GM23338 (cell line): Measurements from ENCODE around the gene F12. TPM values are rescaled to one million over a fixed set of nuclear protein-coding genes. Genes with fewer than 3 reads are reported as not detected.

ENCODE experiments used
- ATAC-seq: fragments of 200-7000 bp; cut with Tn5 transposase; 3 replicates; pipeline ENCODE4 v1.9.1; 2020
- DNase-seq: peaks from one replicate; pipeline ENCODE4 v3.0.0-alpha.2; 2015; ENCODE audit warnings: low spot score
- H2AFZ ChIP-seq: fragments of 200-600 bp; sonication (generic); 2 replicates; pipeline ENCODE4 v1.8.0; 2016; ENCODE audit warnings: antibody characterized with exemption, mild to moderate bottlenecking, moderate library complexity
- H3F3A ChIP-seq: fragments of 200-600 bp; sonication (generic); replicated peaks from 2 replicates; pipeline ENCODE4 v1.8.0; 2017; ENCODE audit warnings: antibody characterized with exemption, mixed run types, low read depth
- H3K27ac ChIP-seq: fragments of 200-600 bp; sonication (generic); 2 replicates; pipeline ENCODE4 v1.6.1; 2016; ENCODE audit warnings: low read depth
- H3K27me3 ChIP-seq: fragments of 200-600 bp; sonication (generic); 2 replicates; pipeline ENCODE4 v1.8.0; 2016; ENCODE audit warnings: mild to moderate bottlenecking, mixed run types, moderate library complexity; ENCODE audit not compliant: insufficient read depth
- H3K36me3 ChIP-seq: fragments of 200-600 bp; sonication (generic); 2 replicates; pipeline ENCODE4 v1.8.0; 2016; ENCODE audit warnings: mild to moderate bottlenecking; ENCODE audit not compliant: insufficient read depth
- H3K4me1 ChIP-seq: fragments of 200-600 bp; sonication (generic); 2 replicates; pipeline ENCODE4 v1.8.0; 2016; ENCODE audit warnings: mild to moderate bottlenecking, moderate library complexity; ENCODE audit not compliant: insufficient read depth
- H3K4me2 ChIP-seq: fragments of 200-600 bp; sonication (generic); 2 replicates; pipeline ENCODE4 v1.7.1; 2017; ENCODE audit warnings: mixed run types
- H3K4me3 ChIP-seq: fragments of 200-600 bp; sonication (generic); 2 replicates; pipeline ENCODE4 v1.6.1; 2016; ENCODE audit warnings: mixed run types
- H3K79me2 ChIP-seq: fragments of 200-600 bp; sonication (generic); replicated peaks from 2 replicates; pipeline ENCODE4 v1.8.0; 2017; ENCODE audit warnings: mild to moderate bottlenecking; ENCODE audit not compliant: insufficient read depth
- H3K9me2 ChIP-seq: fragments of 200-600 bp; sonication (generic); 2 replicates; pipeline ENCODE4 v1.8.0; 2017; ENCODE audit not compliant: insufficient read depth
- H4K20me1 ChIP-seq: fragments of 200-600 bp; sonication (generic); replicated peaks from 2 replicates; pipeline ENCODE4 v1.8.0; 2017; ENCODE audit warnings: mild to moderate bottlenecking; ENCODE audit not compliant: insufficient read depth
- H3K27ac Mint-ChIP-seq: 2 replicates; pipeline ENCODE4 v1.8.0; 2020; ENCODE audit warnings: inconsistent platforms, mild to moderate bottlenecking, moderate library complexity, mixed read lengths
- H3K27me3 Mint-ChIP-seq: 3 replicates; pipeline ENCODE4 v1.8.0; 2022; ENCODE audit warnings: low read depth, mild to moderate bottlenecking, moderate library complexity, mixed read lengths, inconsistent platforms; ENCODE audit not compliant: insufficient read depth, poor library complexity
- H3K36me3 Mint-ChIP-seq: 3 replicates; pipeline ENCODE4 v1.8.0; 2021; ENCODE audit warnings: low read depth, mild to moderate bottlenecking, inconsistent platforms, moderate library complexity, mixed read lengths
- H3K4me1 Mint-ChIP-seq: 3 replicates; pipeline ENCODE4 v1.8.0; 2020; ENCODE audit warnings: mild to moderate bottlenecking, inconsistent platforms, mixed read lengths
- H3K4me3 Mint-ChIP-seq: 3 replicates; pipeline ENCODE4 v1.8.0; 2021; ENCODE audit warnings: moderate library complexity, mild to moderate bottlenecking, inconsistent platforms, mixed read lengths
- H3K9me3 Mint-ChIP-seq: 3 replicates; pipeline ENCODE4 v1.8.0; 2020; ENCODE audit warnings: moderate library complexity, mild to moderate bottlenecking, inconsistent platforms, mixed read lengths
- CREB1 ChIP-seq: fragments of 250-450 bp; sonication (Bioruptor Pico); IDR thresholded peaks from 2 replicates; pipeline ENCODE4 v1.5.0; 2020; ENCODE audit warnings: low read depth, mild to moderate bottlenecking, moderate library complexity
- EZH2phosphoT487 ChIP-seq: fragments of 200-600 bp; sonication (generic); IDR thresholded peaks from one replicate; pipeline ENCODE4 v1.8.1; 2018; ENCODE audit warnings: antibody characterized with exemption; ENCODE audit not compliant: unreplicated experiment
- NANOG ChIP-seq: IDR thresholded peaks from 2 replicates; pipeline ENCODE4 v1.6.1; 2016; ENCODE audit warnings: antibody characterized with exemption, borderline replicate concordance
- POLR2AphosphoS5 ChIP-seq: IDR thresholded peaks from 2 replicates; pipeline ENCODE4 v1.6.1; 2016; ENCODE audit warnings: antibody characterized with exemption, low read depth
- polyA plus RNA-seq: library from polyadenylated mRNA; unstranded; fragments of >200 nt; fragmentation: Nextera tagmentation; extraction: Ambion mirVana; gene quantifications from 2 replicates; pipeline ENCODE4 v1.2.1, GENCODE V29; 2016
- total RNA-seq: library from RNA; depleted of rRNA; stranded (reverse); fragments of >200 nt; shearing (Covaris generic); gene quantifications from 2 replicates; pipeline ENCODE4 v1.2.3, GENCODE V29; 2014
- TF ChIP-seq, protein P1 (sequence below): fragments of 250-450 bp; sonication (Bioruptor Pico); IDR thresholded peaks from 2 replicates; pipeline ENCODE4 v1.5.0; 2020; ENCODE audit warnings: mild to moderate bottlenecking, moderate library complexity

The F12 gene
- total and polyA plus RNA-seq, 2 experiments from 2014 or later = 2.9 to 8.0 TPM

DNA sequence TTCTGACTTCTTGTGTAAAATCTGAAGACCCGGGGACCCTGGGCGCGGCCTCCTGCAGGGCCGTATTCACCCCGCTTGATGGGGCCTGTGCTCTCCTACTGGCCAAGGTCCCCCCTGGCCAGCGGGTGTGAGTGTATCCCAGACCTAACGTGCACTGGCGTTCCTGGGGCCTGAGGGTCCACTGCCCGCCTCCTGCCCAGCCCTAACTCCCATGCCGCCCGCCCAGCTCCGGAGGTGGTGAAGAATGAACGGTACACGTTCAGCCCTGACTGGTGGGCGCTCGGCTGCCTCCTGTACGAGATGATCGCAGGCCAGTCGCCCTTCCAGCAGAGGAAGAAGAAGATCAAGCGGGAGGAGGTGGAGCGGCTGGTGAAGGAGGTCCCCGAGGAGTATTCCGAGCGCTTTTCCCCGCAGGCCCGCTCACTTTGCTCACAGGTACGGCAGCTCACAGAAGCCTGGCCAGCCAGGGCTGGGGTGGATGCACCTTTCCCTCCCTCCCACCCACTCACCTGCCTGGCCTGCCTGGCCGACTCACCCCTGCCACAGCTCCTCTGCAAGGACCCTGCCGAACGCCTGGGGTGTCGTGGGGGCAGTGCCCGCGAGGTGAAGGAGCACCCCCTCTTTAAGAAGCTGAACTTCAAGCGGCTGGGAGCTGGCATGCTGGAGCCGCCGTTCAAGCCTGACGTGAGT is 26.6 kb upstream of the F12 start:
- no peak overlapping the region for H2AFZ ChIP-seq
- H3K27me3 ChIP-seq = no peaks in the 10 kb centered on the region
- no peaks in the 10 kb centered on the region for H3K79me2 ChIP-seq
- DNase-seq (no peak), ATAC-seq (no peak)
- no peak for TF ChIP-seq EZH2phosphoT487
- peaks cover 3% of the 10 kb centered on the region; the same call in 1 of the 2 replicates for H3K36me3 ChIP-seq
- H3K4me2 ChIP-seq = no peak overlapping the region
- H3K4me1 ChIP-seq = 0 out of 2 replicates have a peak, but pooled peaks cover 3% of the 10 kb centered on the region
- Mint-ChIP-seq H3K4me3 (no peak overlapping the region), H3K27me3 (peaks cover 7% of the 10 kb centered on the region), H3K9me3 (peaks cover 4% of the 10 kb centered on the region; the same call in 1 of the 3 replicates), H3K27ac (no peak overlapping the region), H3K36me3 (peaks cover 58% of the 10 kb centered on the region), H3K4me1 (peaks cover 9% of the 10 kb centered on the region)
- H3K27ac ChIP-seq = no peak overlapping the region
- no peak overlapping the region for H3K4me3 ChIP-seq
- H3K9me2 ChIP-seq = no peaks in the 10 kb centered on the region
- H3F3A ChIP-seq = peaks cover 7% of the 10 kb centered on the region; the same call in 1 of the 2 replicates
- H4K20me1 ChIP-seq = no peaks in the 10 kb centered on the region

DNA sequence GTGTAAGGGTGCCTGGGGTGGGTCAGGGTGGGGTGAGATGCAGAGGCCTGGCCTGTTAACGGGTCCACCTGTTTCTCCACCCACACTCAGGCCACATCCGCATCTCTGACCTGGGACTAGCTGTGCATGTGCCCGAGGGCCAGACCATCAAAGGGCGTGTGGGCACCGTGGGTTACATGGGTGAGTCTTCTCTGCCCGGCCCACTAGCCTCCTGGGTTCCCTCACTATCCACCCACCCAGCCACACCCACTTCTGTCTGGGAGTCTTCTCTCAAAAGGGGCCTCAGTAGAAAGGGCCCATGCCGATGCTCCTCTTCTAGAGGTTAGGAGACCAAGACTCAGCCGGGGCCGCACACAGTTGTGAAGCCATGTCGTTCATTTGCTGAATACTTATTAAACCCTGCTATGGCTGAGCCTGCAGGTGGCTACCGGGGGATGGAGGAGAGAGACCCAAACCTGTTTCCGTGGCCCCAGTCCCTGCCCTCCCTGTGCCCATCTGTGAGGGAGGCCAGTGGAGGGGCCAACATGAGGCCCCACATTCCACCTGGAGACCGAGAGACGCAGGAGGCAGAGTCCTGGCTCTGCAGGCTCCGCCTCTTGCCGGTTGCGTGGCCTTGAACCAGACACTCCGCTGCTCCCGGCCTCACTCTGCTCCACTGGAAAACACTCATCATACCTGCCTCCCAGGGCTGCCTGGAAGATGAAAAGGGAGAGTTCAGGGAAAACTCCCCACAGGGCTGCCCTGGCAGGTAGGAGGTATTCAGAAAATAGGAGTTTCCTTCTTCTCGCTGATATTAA is 25.8 kb upstream of the F12 start:
- no peak for DNase-seq
- Histone ChIP-seq H3K4me1 (0 out of 2 replicates have a peak, but pooled peaks cover 3% of the 10 kb centered on the region), H3K4me3 (no peak overlapping the region), H3K4me2 (no peak overlapping the region), H4K20me1 (no peaks in the 10 kb centered on the region), H2AFZ (no peak overlapping the region), H3F3A (peaks cover 7% of the 10 kb centered on the region; the same call in 1 of the 2 replicates), H3K27me3 (no peaks in the 10 kb centered on the region), H3K27ac (no peak overlapping the region), H3K9me2 (no peaks in the 10 kb centered on the region), H3K36me3 (peaks cover 3% of the 10 kb centered on the region; the same call in 1 of the 2 replicates), H3K79me2 (no peaks in the 10 kb centered on the region)
- H3K4me3 Mint-ChIP-seq = no peak overlapping the region; the same call in 2 of the 3 replicates
- H3K27ac Mint-ChIP-seq = no peak overlapping the region
- H3K27me3 Mint-ChIP-seq = peaks cover 7% of the 10 kb centered on the region
- ATAC-seq = no peak
- H3K36me3 Mint-ChIP-seq = peaks cover 62% of the 10 kb centered on the region
- TF ChIP-seq POLR2AphosphoS5 = no peak
- TF ChIP-seq, protein P1, sequence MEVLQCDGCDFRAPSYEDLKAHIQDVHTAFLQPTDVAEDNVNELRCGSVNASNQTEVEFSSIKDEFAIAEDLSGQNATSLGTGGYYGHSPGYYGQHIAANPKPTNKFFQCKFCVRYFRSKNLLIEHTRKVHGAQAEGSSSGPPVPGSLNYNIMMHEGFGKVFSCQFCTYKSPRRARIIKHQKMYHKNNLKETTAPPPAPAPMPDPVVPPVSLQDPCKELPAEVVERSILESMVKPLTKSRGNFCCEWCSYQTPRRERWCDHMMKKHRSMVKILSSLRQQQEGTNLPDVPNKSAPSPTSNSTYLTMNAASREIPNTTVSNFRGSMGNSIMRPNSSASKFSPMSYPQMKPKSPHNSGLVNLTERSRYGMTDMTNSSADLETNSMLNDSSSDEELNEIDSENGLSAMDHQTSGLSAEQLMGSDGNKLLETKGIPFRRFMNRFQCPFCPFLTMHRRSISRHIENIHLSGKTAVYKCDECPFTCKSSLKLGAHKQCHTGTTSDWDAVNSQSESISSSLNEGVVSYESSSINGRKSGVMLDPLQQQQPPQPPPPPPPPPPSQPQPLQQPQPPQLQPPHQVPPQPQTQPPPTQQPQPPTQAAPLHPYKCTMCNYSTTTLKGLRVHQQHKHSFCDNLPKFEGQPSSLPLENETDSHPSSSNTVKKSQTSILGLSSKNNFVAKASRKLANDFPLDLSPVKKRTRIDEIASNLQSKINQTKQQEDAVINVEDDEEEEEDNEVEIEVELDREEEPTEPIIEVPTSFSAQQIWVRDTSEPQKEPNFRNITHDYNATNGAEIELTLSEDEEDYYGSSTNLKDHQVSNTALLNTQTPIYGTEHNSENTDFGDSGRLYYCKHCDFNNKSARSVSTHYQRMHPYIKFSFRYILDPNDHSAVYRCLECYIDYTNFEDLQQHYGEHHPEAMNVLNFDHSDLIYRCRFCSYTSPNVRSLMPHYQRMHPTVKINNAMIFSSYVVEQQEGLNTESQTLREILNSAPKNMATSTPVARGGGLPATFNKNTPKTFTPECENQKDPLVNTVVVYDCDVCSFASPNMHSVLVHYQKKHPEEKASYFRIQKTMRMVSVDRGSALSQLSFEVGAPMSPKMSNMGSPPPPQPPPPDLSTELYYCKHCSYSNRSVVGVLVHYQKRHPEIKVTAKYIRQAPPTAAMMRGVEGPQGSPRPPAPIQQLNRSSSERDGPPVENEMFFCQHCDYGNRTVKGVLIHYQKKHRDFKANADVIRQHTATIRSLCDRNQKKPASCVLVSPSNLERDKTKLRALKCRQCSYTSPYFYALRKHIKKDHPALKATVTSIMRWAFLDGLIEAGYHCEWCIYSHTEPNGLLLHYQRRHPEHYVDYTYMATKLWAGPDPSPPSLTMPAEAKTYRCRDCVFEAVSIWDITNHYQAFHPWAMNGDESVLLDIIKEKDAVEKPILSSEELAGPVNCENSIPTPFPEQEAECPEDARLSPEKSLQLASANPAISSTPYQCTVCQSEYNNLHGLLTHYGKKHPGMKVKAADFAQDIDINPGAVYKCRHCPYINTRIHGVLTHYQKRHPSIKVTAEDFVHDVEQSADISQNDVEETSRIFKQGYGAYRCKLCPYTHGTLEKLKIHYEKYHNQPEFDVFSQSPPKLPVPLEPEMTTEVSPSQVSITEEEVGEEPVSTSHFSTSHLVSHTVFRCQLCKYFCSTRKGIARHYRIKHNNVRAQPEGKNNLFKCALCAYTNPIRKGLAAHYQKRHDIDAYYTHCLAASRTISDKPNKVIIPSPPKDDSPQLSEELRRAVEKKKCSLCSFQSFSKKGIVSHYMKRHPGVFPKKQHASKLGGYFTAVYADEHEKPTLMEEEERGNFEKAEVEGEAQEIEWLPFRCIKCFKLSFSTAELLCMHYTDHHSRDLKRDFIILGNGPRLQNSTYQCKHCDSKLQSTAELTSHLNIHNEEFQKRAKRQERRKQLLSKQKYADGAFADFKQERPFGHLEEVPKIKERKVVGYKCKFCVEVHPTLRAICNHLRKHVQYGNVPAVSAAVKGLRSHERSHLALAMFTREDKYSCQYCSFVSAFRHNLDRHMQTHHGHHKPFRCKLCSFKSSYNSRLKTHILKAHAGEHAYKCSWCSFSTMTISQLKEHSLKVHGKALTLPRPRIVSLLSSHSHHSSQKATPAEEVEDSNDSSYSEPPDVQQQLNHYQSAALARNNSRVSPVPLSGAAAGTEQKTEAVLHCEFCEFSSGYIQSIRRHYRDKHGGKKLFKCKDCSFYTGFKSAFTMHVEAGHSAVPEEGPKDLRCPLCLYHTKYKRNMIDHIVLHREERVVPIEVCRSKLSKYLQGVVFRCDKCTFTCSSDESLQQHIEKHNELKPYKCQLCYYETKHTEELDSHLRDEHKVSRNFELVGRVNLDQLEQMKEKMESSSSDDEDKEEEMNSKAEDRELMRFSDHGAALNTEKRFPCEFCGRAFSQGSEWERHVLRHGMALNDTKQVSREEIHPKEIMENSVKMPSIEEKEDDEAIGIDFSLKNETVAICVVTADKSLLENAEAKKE (CRISPR knock-in tag) = no peak
- TF ChIP-seq EZH2phosphoT487 = no peak
- no peak for TF ChIP-seq NANOG
- TF ChIP-seq CREB1 (CRISPR knock-in tag) = no peak
- H3K9me3 Mint-ChIP-seq = peaks cover 4% of the 10 kb centered on the region; the same call in 1 of the 3 replicates
- H3K4me1 Mint-ChIP-seq = peaks cover 7% of the 10 kb centered on the region
